B cell (primary cell): ENCODE measurements around the gene CACNB2. TPM values are rescaled to one million over a fixed set of nuclear protein-coding genes. Genes with fewer than 3 reads are reported as not detected.

Experiments
- ATAC-seq: fragments of 200-7000 bp; cut with Tn5 transposase; one replicate; pipeline ENCODE4 v1.10.0; 2021; ENCODE audit warnings: low read depth, mild to moderate bottlenecking, moderate number of reproducible peaks, moderate library complexity
- CTCF ChIA-PET: fragments of 350-600 bp; sonication (Branson Sonifier 250); formaldehyde crosslinking; loops from one replicate; lab custom pipeline; 2021; ENCODE audit warnings: antibody characterized with exemption, inconsistent platforms; lab: Charles Lee
- POLR2A ChIA-PET: fragments of 350-600 bp; sonication (Branson Sonifier 250); formaldehyde crosslinking; loops from one replicate; lab custom pipeline; 2021; ENCODE audit warnings: antibody characterized with exemption; lab: Charles Lee
- DNase-seq: peaks from one replicate; pipeline ENCODE4 v3.0.0; 2013
- H2AFZ ChIP-seq: 2 replicates; pipeline ENCODE4 v1.6.1; 2012; ENCODE audit warnings: mild to moderate bottlenecking, low read depth, low read length; ENCODE audit not compliant: insufficient read depth, poor library complexity, severe bottlenecking
- H3K27ac ChIP-seq, 2 donors: 1 replicate in 1 of 2; 2 replicates in 1 of 2; pipeline ENCODE4 v1.5.1; 2012 to 2013; ENCODE audit warnings: low read length in 2 of 2, mild to moderate bottlenecking in 2 of 2, moderate library complexity in 1 of 2
- H3K27me3 ChIP-seq, 4 experiments: fragments of 200-600 bp in 1 of 4; sonication (generic) in 1 of 4; replicated peaks in 1 of 4; 1 replicate in 2 of 4; 2 replicates in 2 of 4; pipeline versions ENCODE4 v1.6.1 to v1.7.0; 2013 to 2016; ENCODE audit warnings: low read length in 3 of 4, mild to moderate bottlenecking in 2 of 4, mixed read lengths in 1 of 4, moderate library complexity in 1 of 4; ENCODE audit not compliant: insufficient read depth in 4 of 4, control insufficient read depth in 3 of 4; ENCODE audit errors: control extremely low read depth in 1 of 4
- H3K36me3 ChIP-seq, 2 experiments: replicated peaks in 1 of 2; 1 replicate in 1 of 2; 2 replicates in 1 of 2; pipeline versions ENCODE4 v1.6.1 to v1.7.1; 2013; ENCODE audit warnings: low read length in 1 of 2; ENCODE audit not compliant: insufficient read depth in 2 of 2, control insufficient read depth in 1 of 2; ENCODE audit errors: control extremely low read depth in 1 of 2, extremely low read depth in 1 of 2
- H3K4me1 ChIP-seq, 2 donors: fragments of 200-600 bp in 1 of 2; sonication (generic) in 1 of 2; 1 replicate in 1 of 2; 2 replicates in 1 of 2; pipeline versions ENCODE4 v1.5.1 to v1.6.1; 2013 to 2017; ENCODE audit warnings: low read length in 2 of 2; ENCODE audit not compliant: control insufficient read depth in 2 of 2, insufficient read depth in 2 of 2
- H3K4me2 ChIP-seq: replicated peaks from 2 replicates; pipeline ENCODE3; 2012; ENCODE audit warnings: mild to moderate bottlenecking, low read depth, low read length; ENCODE audit not compliant: poor library complexity, severe bottlenecking
- H3K4me3 ChIP-seq, 5 experiments: fragments of 200-600 bp in 1 of 5; sonication (generic) in 1 of 5; 1 replicate in 3 of 5; 2 replicates in 2 of 5; pipeline versions ENCODE4 v1.5.1 to v1.7.0; 2011 to 2016; ENCODE audit warnings: low read length in 4 of 5, mild to moderate bottlenecking in 4 of 5, low read depth in 2 of 5, control low read depth in 1 of 5, moderate library complexity in 1 of 5; ENCODE audit not compliant: insufficient read depth in 1 of 5; ENCODE audit errors: control extremely low read depth in 1 of 5, extremely low read depth in 1 of 5
- H3K79me2 ChIP-seq: fragments of 200-600 bp; sonication (generic); one replicate; pipeline ENCODE4 v1.6.0; 2016; ENCODE audit warnings: low read length; ENCODE audit not compliant: control insufficient read depth, insufficient read depth
- H3K9ac ChIP-seq: fragments of 200-600 bp; sonication (generic); 2 replicates; pipeline ENCODE4 v1.6.1; 2017; ENCODE audit warnings: mild to moderate bottlenecking, low read length, moderate library complexity
- H3K9me3 ChIP-seq, 3 donors: one replicate each; pipeline versions ENCODE4 v1.6.1 to v1.7.1; 2013; ENCODE audit warnings: low read length in 2 of 3; ENCODE audit not compliant: control insufficient read depth in 2 of 3, insufficient read depth in 1 of 3; ENCODE audit errors: control extremely low read depth in 1 of 3
- H4K20me1 ChIP-seq: 2 replicates; pipeline ENCODE4 v1.6.0; 2012; ENCODE audit warnings: mild to moderate bottlenecking, low read length; ENCODE audit not compliant: insufficient read depth, control insufficient read depth, poor library complexity, severe bottlenecking
- H3K27ac Mint-ChIP-seq: one replicate; pipeline ENCODE4 v1.8.0; 2021; ENCODE audit warnings: mixed read lengths
- H3K27me3 Mint-ChIP-seq: one replicate; pipeline ENCODE4 v1.8.0; 2021; ENCODE audit warnings: mixed read lengths
- H3K4me1 Mint-ChIP-seq: one replicate; pipeline ENCODE4 v1.8.0; 2021; ENCODE audit warnings: mixed read lengths
- H3K4me3 Mint-ChIP-seq: one replicate; pipeline ENCODE4 v1.8.0; 2021; ENCODE audit warnings: mixed read lengths
- H3K9me3 Mint-ChIP-seq: one replicate; pipeline ENCODE4 v1.8.0; 2022; ENCODE audit warnings: mixed read lengths; ENCODE audit not compliant: insufficient read depth
- CTCF ChIP-seq: fragments of 200-600 bp; IDR thresholded peaks from one replicate; pipeline ENCODE4 v1.8.0; 2022; ENCODE audit warnings: antibody characterized with exemption, mild to moderate bottlenecking
- EZH2 ChIP-seq: IDR thresholded peaks from 2 replicates; pipeline ENCODE4 v1.6.1; 2012; ENCODE audit warnings: borderline replicate concordance, low read depth, mild to moderate bottlenecking, moderate library complexity, low read length; ENCODE audit not compliant: insufficient read depth, poor library complexity, severe bottlenecking
- WGBS: methylation state at CpG from one replicate; pipeline ENCODE4 v1.1.5; 2013; ENCODE audit warnings: missing lambda C conversion rate; ENCODE audit not compliant: insufficient coverage; 5-methylcytosine and 5-hydroxymethylcytosine counted together
- intact Hi-C: fragments of 100-400 bp; cut with micrococcal nuclease; formaldehyde crosslinking; loops from one replicate; pipeline ENCODE4 v1.10.0; 2022
- polyA plus RNA-seq: library from polyadenylated mRNA; depleted of rRNA; stranded (reverse); fragments of >200 nt; gene quantifications from 2 replicates; pipeline ENCODE4 v1.2.3, GENCODE V29; 2012
- total RNA-seq, 2 donors: library from RNA; stranded (reverse); fragments of 120-200 nt in 1 of 2; gene quantifications; 1 replicate in 1 of 2; 2 replicates in 1 of 2; pipeline versions ENCODE4 v1.2.3 to v1.2.4, GENCODE V29; 2013 to 2022

Gene CACNB2
- total and polyA plus RNA-seq, 2 donors (not counting 1 experiment from before 2014, with no cell fraction given) = not detected

- no peak for DNase-seq
Measured at GRCh38 chr10:18406136-18406535, 265.9 kb downstream of the CACNB2 start.

More at GRCh38 chr10:18406136-18406535, 265.9 kb downstream of the CACNB2 start:
- Mint-ChIP-seq H3K27ac (no peak overlapping the region), H3K4me3 (no peak overlapping the region), H3K4me1 (no peaks in the 10 kb centered on the region), H3K27me3 (peaks cover 3% of the 10 kb centered on the region), H3K9me3 (no peaks in the 10 kb centered on the region)
- Histone ChIP-seq H3K9ac (no peak overlapping the region), H4K20me1 (no peaks in the 10 kb centered on the region), H3K4me2 (no peak overlapping the region), H3K9me3 (no peaks in the 10 kb centered on the region), H3K79me2 (no peaks in the 10 kb centered on the region), H3K36me3 (no peaks in the 10 kb centered on the region), H3K4me3 (no peak overlapping the region), H3K4me1 (no peaks in the 10 kb centered on the region), H3K27me3 (no peaks in the 10 kb centered on the region), H2AFZ (no peak overlapping the region), H3K27ac (no peak overlapping the region)
- intact Hi-C loops = no loop called here
- ATAC-seq = no peak
- ChIA-PET POLR2A (no interaction called here), CTCF (no interaction called here)
- WGBS = 100% methylated on average over 3 of the region's 4 CpGs
- no peak for TF ChIP-seq EZH2
- no peak for TF ChIP-seq CTCF
